H9 (cell line): ENCODE data around the gene CSTF3. TPM values are rescaled to one million over a fixed set of nuclear protein-coding genes. Genes with fewer than 3 reads are reported as not detected.

Experiments used
- DNase-seq: peaks from one replicate; pipeline ENCODE4 v3.0.0-alpha.2; 2017
- H2AFZ ChIP-seq: one replicate; pipeline ENCODE4 v1.6.1; 2013; ENCODE audit warnings: mild to moderate bottlenecking, low read length, control low read depth, moderate library complexity
- H2AK5ac ChIP-seq: 2 replicates; pipeline ENCODE4 v1.6.1; 2013; ENCODE audit warnings: low read length, control low read depth, mixed read lengths; ENCODE audit not compliant: insufficient read length
- H2BK120ac ChIP-seq: one replicate; pipeline ENCODE4 v1.6.1; 2013; ENCODE audit warnings: low read depth, mild to moderate bottlenecking, low read length, control low read depth, inconsistent platforms; ENCODE audit not compliant: poor library complexity, severe bottlenecking
- H2BK12ac ChIP-seq: 2 replicates; pipeline ENCODE4 v1.6.1; 2013; ENCODE audit warnings: low read length, control low read depth, mixed read lengths, low read depth; ENCODE audit not compliant: insufficient read length
- H2BK15ac ChIP-seq: 2 replicates; pipeline ENCODE4 v1.6.1; 2013; ENCODE audit warnings: low read depth, low read length, control low read depth
- H2BK20ac ChIP-seq: one replicate; pipeline ENCODE4 v1.6.1; 2013; ENCODE audit warnings: low read depth, mild to moderate bottlenecking, low read length, control low read depth, inconsistent platforms; ENCODE audit not compliant: poor library complexity, severe bottlenecking
- H2BK5ac ChIP-seq: 2 replicates; pipeline ENCODE4 v1.6.1; 2013; ENCODE audit warnings: low read length, control low read depth, mixed read lengths; ENCODE audit not compliant: insufficient read length
- H3K14ac ChIP-seq: 2 replicates; pipeline ENCODE4 v1.6.1; 2013; ENCODE audit warnings: low read length, control low read depth; ENCODE audit not compliant: insufficient read depth
- H3K18ac ChIP-seq: 2 replicates; pipeline ENCODE4 v1.6.1; 2013; ENCODE audit warnings: low read depth, mild to moderate bottlenecking, mixed read lengths, low read length, control low read depth; ENCODE audit not compliant: insufficient read length
- H3K23ac ChIP-seq: 2 replicates; pipeline ENCODE4 v1.6.1; 2013; ENCODE audit warnings: low read length, control low read depth, mixed read lengths, low read depth; ENCODE audit not compliant: insufficient read length
- H3K23me2 ChIP-seq: 2 replicates; pipeline ENCODE4 v1.6.1; 2013; ENCODE audit warnings: low read depth, mild to moderate bottlenecking, mixed read lengths, low read length, control low read depth; ENCODE audit not compliant: insufficient read length, poor library complexity, severe bottlenecking
- H3K27ac ChIP-seq: 2 replicates; pipeline ENCODE4 v1.5.1; 2013; ENCODE audit warnings: low read length, control low read depth, mixed read lengths, low read depth; ENCODE audit not compliant: insufficient read length
- H3K27me3 ChIP-seq: 2 replicates; pipeline ENCODE4 v1.6.1; 2013; ENCODE audit warnings: low read length, control low read depth, inconsistent platforms; ENCODE audit not compliant: insufficient read depth
- H3K4ac ChIP-seq: 2 replicates; pipeline ENCODE4 v1.6.1; 2013; ENCODE audit warnings: low read depth, mild to moderate bottlenecking, control low read depth, inconsistent platforms, low read length, moderate library complexity
- H3K4me1 ChIP-seq: 2 replicates; pipeline ENCODE4 v1.6.1; 2013; ENCODE audit warnings: low read length, control low read depth, inconsistent platforms; ENCODE audit not compliant: insufficient read depth
- H3K4me2 ChIP-seq: 2 replicates; pipeline ENCODE4 v1.6.1; 2013; ENCODE audit warnings: low read length, control low read depth, mixed read lengths; ENCODE audit not compliant: insufficient read length, insufficient read depth
- H3K56ac ChIP-seq: 2 replicates; pipeline ENCODE4 v1.6.1; 2013; ENCODE audit warnings: low read depth, mild to moderate bottlenecking, mixed read lengths, low read length, control low read depth; ENCODE audit not compliant: insufficient read length
- H3K79me1 ChIP-seq: 2 replicates; pipeline ENCODE4 v1.6.1; 2013; ENCODE audit warnings: low read depth, mild to moderate bottlenecking, moderate library complexity, low read length, control low read depth, inconsistent platforms; ENCODE audit not compliant: insufficient read depth, poor library complexity, severe bottlenecking
- H3K79me2 ChIP-seq: 2 replicates; pipeline ENCODE4 v1.6.1; 2013; ENCODE audit warnings: low read length, control low read depth, inconsistent platforms; ENCODE audit not compliant: insufficient read depth
- H3K9ac ChIP-seq: 2 replicates; pipeline ENCODE4 v1.6.1; 2013; ENCODE audit warnings: low read length, control low read depth, mixed read lengths; ENCODE audit not compliant: insufficient read length; ENCODE audit errors: extremely low read depth
- H3K9me3 ChIP-seq: one replicate; pipeline ENCODE4 v1.6.1; 2013; ENCODE audit warnings: low read depth, low read length, inconsistent platforms; ENCODE audit not compliant: control insufficient read depth
- H3T11ph ChIP-seq: one replicate; pipeline ENCODE4 v1.6.1; 2013; ENCODE audit warnings: mild to moderate bottlenecking, low read length, control low read depth, inconsistent platforms
- H4K20me1 ChIP-seq: one replicate; pipeline ENCODE4 v1.6.1; 2013; ENCODE audit not compliant: control insufficient read depth, insufficient read length, insufficient read depth
- H4K5ac ChIP-seq: 2 replicates; pipeline ENCODE4 v1.6.1; 2013; ENCODE audit warnings: low read depth, mild to moderate bottlenecking, mixed read lengths, low read length, control low read depth; ENCODE audit not compliant: insufficient read length
- H4K8ac ChIP-seq: replicated peaks from 2 replicates; pipeline ENCODE4 v1.6.1; 2013; ENCODE audit warnings: low read length, control low read depth, mixed read lengths, low read depth; ENCODE audit not compliant: insufficient read length
- H4K91ac ChIP-seq: 2 replicates; pipeline ENCODE4 v1.6.1; 2013; ENCODE audit warnings: low read depth, mild to moderate bottlenecking, moderate library complexity, mixed read lengths, low read length, control low read depth; ENCODE audit not compliant: insufficient read length
- H3K27ac Mint-ChIP-seq, 3 experiments: 2 replicates in 2 of 3; 3 replicates in 1 of 3; pipeline ENCODE4 v1.8.0; 2020 to 2021; ENCODE audit warnings: mixed read lengths in 3 of 3, mild to moderate bottlenecking in 1 of 3, moderate library complexity in 1 of 3
- H3K27me3 Mint-ChIP-seq: 2 replicates; pipeline ENCODE4 v1.8.0; 2021; ENCODE audit warnings: low read depth, mild to moderate bottlenecking, moderate library complexity, mixed read lengths
- H3K36me3 Mint-ChIP-seq, 3 experiments: 2 replicates in 2 of 3; 3 replicates in 1 of 3; pipeline ENCODE4 v1.8.0; 2020 to 2021; ENCODE audit warnings: low read depth in 3 of 3, mixed read lengths in 3 of 3; ENCODE audit not compliant: insufficient read depth in 1 of 3
- H3K4me1 Mint-ChIP-seq, 2 experiments: 2 replicates each; pipeline ENCODE4 v1.8.0; 2020; ENCODE audit warnings: mixed read lengths in 2 of 2
- H3K4me3 Mint-ChIP-seq, 2 experiments: 2 replicates in 1 of 2; 3 replicates in 1 of 2; pipeline ENCODE4 v1.8.0; 2020 to 2021; ENCODE audit warnings: mild to moderate bottlenecking in 2 of 2, mixed read lengths in 2 of 2, moderate library complexity in 1 of 2
- H3K9me3 Mint-ChIP-seq, 2 experiments: 2 replicates in 1 of 2; 3 replicates in 1 of 2; pipeline ENCODE4 v1.8.0; 2020; ENCODE audit warnings: mild to moderate bottlenecking in 2 of 2, mixed read lengths in 2 of 2, moderate library complexity in 1 of 2
- WGBS: extraction: QIAGEN DNeasy Blood & Tissue Kit; methylation state at CpG from one replicate; pipeline ENCODE4 v1.1.7; 2013; ENCODE audit warnings: missing lambda C conversion rate, low lambda C conversion rate, mixed read lengths; ENCODE audit not compliant: insufficient read length; ENCODE audit errors: extremely low coverage; 5-methylcytosine and 5-hydroxymethylcytosine counted together
- total RNA-seq: library from RNA; stranded (reverse); gene quantifications from 2 replicates; pipeline ENCODE4 v1.2.1, GENCODE V29; 2021
- TF ChIP-seq, protein P1 (sequence below): fragments of 200-600 bp; sonication (generic); conservative IDR thresholded peaks from 3 replicates; pipeline ENCODE4 v1.8.0; 2021; ENCODE audit warnings: antibody characterized with exemption, mild to moderate bottlenecking

The CSTF3 gene
- total RNA-seq, 1 experiment from 2014 or later: 41.5 TPM

DNA sequence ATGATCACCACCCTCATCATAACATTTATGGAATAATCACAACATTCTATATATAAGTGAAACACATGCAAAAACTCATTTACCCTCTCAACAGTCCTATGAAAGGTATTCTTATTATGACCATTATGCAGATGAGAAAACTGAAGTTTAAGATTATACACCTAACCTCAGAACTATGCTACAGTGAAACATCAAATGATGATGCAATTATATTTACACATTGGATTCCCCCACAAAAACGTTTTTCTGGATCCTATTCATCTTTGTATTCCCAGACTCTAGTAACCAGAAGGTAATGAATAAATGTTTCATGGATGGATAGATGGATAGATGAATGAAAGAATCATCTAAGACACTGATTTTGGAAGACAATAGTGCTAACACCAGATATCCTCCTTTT, 67.1 kb downstream of the CSTF3 start:
- Histone ChIP-seq H3K79me1 (no peaks in the 10 kb centered on the region), H2AK5ac (no peak overlapping the region), H3K18ac (no peak overlapping the region), H3K4ac (no peak overlapping the region), H3K9ac (no peak overlapping the region), H4K20me1 (no peaks in the 10 kb centered on the region), H2BK15ac (no peak overlapping the region), H3K14ac (no peak overlapping the region), H3K23ac (no peak overlapping the region), H3K9me3 (no peaks in the 10 kb centered on the region), H4K91ac (no peak overlapping the region), H4K8ac (no peak overlapping the region), H2BK12ac (no peak overlapping the region), H2BK20ac (no peak overlapping the region), H3K4me1 (no peaks in the 10 kb centered on the region), H3K27ac (no peak overlapping the region), H4K5ac (no peak overlapping the region), H3K27me3 (no peaks in the 10 kb centered on the region), H2BK120ac (no peak overlapping the region), H3K56ac (no peak overlapping the region), H2BK5ac (no peak overlapping the region), H3K79me2 (no peaks in the 10 kb centered on the region), H2AFZ (no peak overlapping the region), H3T11ph (no peak overlapping the region), H3K4me2 (no peak overlapping the region), H3K23me2 (no peaks in the 10 kb centered on the region)
- Mint-ChIP-seq H3K27me3 (no peaks in the 10 kb centered on the region), H3K4me1 (peaks cover 0 to 10% of the 10 kb centered on the region in 2 experiments; a peak in 2 of 4 replicates), H3K9me3 (no peaks in the 10 kb centered on the region), H3K27ac (no peak overlapping the region), H3K4me3 (no peak overlapping the region; a peak in 1 of 5 replicates), H3K36me3 (peaks cover 33 to 59% (median 48%) of the 10 kb centered on the region in 3 experiments)
- TF ChIP-seq, protein P1, sequence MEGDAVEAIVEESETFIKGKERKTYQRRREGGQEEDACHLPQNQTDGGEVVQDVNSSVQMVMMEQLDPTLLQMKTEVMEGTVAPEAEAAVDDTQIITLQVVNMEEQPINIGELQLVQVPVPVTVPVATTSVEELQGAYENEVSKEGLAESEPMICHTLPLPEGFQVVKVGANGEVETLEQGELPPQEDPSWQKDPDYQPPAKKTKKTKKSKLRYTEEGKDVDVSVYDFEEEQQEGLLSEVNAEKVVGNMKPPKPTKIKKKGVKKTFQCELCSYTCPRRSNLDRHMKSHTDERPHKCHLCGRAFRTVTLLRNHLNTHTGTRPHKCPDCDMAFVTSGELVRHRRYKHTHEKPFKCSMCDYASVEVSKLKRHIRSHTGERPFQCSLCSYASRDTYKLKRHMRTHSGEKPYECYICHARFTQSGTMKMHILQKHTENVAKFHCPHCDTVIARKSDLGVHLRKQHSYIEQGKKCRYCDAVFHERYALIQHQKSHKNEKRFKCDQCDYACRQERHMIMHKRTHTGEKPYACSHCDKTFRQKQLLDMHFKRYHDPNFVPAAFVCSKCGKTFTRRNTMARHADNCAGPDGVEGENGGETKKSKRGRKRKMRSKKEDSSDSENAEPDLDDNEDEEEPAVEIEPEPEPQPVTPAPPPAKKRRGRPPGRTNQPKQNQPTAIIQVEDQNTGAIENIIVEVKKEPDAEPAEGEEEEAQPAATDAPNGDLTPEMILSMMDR: no peak
- DNase-seq: no peak
- no CpG with 5 or more reads among the region's 1 CpG for WGBS
